GM18502 (cell line): ENCODE measurements around the gene KIF21A.
A peak's percentile ranks its signal among the peaks of the same experiment; 100 is the strongest.
"Not testable (repeated sequence)": the region's sequence is repeated elsewhere in the genome, so short reads cannot be mapped to it uniquely, and the experiment has no call there.

ENCODE experiments used
- ATAC-seq: cut with Tn5 transposase; IDR thresholded peaks from one replicate; pipeline ENCODE4 v1.9.1; 2021; ENCODE audit warnings: mild to moderate bottlenecking; ENCODE audit not compliant: unreplicated experiment, poor library complexity

KIF21A gene

GRCh38 chr12:39348941-39349626 lies 93.8 kb downstream of the KIF21A start:
- ATAC-seq: no peak

GRCh38 chr12:39348523-39348922 lies 94.4 kb downstream of the KIF21A start:
- ATAC-seq: no peak

GRCh38 chr12:39344926-39345325 lies 98.0 kb downstream of the KIF21A start:
- ATAC-seq: no peak

GRCh38 chr12:39343665-39344064 lies 99.3 kb downstream of the KIF21A start:
- ATAC-seq: no peak

- ATAC-seq: no peak
These were observed 101.2 kb downstream of the KIF21A start for GRCh38 chr12:39341761-39342160.

- ATAC-seq: peak; percentile 74
These were observed 101.7 kb downstream of the KIF21A start for GRCh38 chr12:39341179-39341578.

GRCh38 chr12:39332661-39333175 lies 110.2 kb downstream of the KIF21A start:
- no peak for ATAC-seq

- ATAC-seq: no peak
These were observed 111.2 kb downstream of the KIF21A start for GRCh38 chr12:39331539-39332261.

GRCh38 chr12:39329876-39330275 lies 113.0 kb downstream of the KIF21A start:
- ATAC-seq: no peak

GRCh38 chr12:39329018-39329417 lies 113.9 kb downstream of the KIF21A start:
- no peak for ATAC-seq

GRCh38 chr12:39327965-39328364 lies 115.0 kb downstream of the KIF21A start:
- no peak for ATAC-seq

- ATAC-seq: no peak
These were observed 115.4 kb downstream of the KIF21A start for GRCh38 chr12:39327510-39327909.

GRCh38 chr12:39319180-39319579 lies 123.7 kb downstream of the KIF21A start:
- no peak for ATAC-seq

- no peak for ATAC-seq
These were observed 128.4 kb downstream of the KIF21A start for GRCh38 chr12:39314547-39314946.

- ATAC-seq: no peak
These were observed 133.4 kb downstream of the KIF21A start for GRCh38 chr12:39309516-39309915.

GRCh38 chr12:39301422-39301821 lies 141.5 kb downstream of the KIF21A start:
- ATAC-seq: no peak

GRCh38 chr12:39300799-39301198 lies 142.1 kb downstream of the KIF21A start:
- no peak for ATAC-seq

GRCh38 chr12:39297891-39298290 lies 145.0 kb downstream of the KIF21A start:
- ATAC-seq: no peak

- ATAC-seq: no peak
These were observed 146.4 kb downstream of the KIF21A start for GRCh38 chr12:39296496-39296895.

- not testable (repeated sequence) for ATAC-seq
These were observed 147.3 kb downstream of the KIF21A start for GRCh38 chr12:39295593-39295992.

GRCh38 chr12:39294715-39295114 lies 148.2 kb downstream of the KIF21A start:
- no peak for ATAC-seq
